Stimulated activated CD8-positive, alpha-beta memory T cell treated with anti-CD3 and anti-CD28 coated beads, Interleukin-12 subunit alpha, Interleukin-12 subunit beta, amount 100 ng/mL, for 1 hour (primary cell): ENCODE results near the gene LRCH1.
A peak's percentile ranks its signal among the peaks of the same experiment; 100 is the strongest.

Experiments used
- DNase-seq: peaks from one replicate; pipeline ENCODE4 v3.0.0-alpha.2; 2020; ENCODE audit warnings: low read depth

LRCH1 gene

GRCh38 chr13:46712524-46712923 is 159.6 kb downstream of the LRCH1 start:
- no peak for DNase-seq

DNA sequence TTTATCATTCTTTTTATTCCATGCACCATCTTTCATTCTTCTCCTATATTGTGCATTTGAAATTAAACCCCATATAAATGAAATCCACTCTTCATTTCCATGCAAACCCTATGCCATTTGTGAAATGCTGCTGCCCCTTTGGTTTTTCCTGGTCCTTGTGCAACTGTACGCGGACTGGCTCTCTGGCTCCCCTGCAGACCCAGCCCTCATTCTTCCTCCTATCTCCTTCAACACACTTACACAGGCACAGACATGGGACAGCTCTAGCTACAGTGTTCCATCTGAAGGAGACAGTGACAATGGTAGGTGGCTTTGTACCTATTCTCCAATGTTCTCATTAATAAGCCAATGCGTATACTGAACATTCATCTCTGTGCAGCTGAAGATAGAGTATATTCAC is 162.4 kb downstream of the LRCH1 start:
- no peak for DNase-seq

DNA sequence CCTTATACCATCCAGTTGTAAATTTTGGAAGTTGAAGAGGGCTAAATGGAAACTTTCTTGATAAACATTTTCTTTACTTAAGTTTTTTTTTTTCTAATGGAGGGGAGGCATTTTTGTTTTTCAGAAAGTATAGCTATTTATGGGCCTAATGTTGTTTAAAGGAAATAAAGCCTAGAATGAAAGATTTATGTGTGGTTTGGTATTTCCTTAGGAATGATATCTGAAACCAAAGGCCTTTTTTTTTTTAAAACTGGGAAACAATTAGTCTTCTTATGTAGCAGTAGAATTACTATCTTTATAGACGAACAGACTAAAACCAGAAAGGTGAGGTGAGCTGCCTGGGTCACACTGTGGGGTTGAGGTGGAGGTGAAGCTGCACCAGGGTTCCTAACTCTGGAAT is 163.9 kb downstream of the LRCH1 start:
- DNase-seq, result no peak

GRCh38 chr13:46717275-46717674 is 164.3 kb downstream of the LRCH1 start:
- DNase-seq, result no peak

- DNase-seq, result no peak
Measured at GRCh38 chr13:46717856-46718255, 164.9 kb downstream of the LRCH1 start.

GRCh38 chr13:46720189-46720588 is 167.2 kb downstream of the LRCH1 start:
- no peak for DNase-seq

- peak; percentile 14 for DNase-seq
Measured at GRCh38 chr13:46721054-46721453, 168.1 kb downstream of the LRCH1 start.

GRCh38 chr13:46726347-46726746 is 173.4 kb downstream of the LRCH1 start:
- no peak for DNase-seq

GRCh38 chr13:46728777-46729176 is 175.8 kb downstream of the LRCH1 start:
- no peak for DNase-seq

- DNase-seq, result no peak
Measured at GRCh38 chr13:46731535-46731934, 178.6 kb downstream of the LRCH1 start.

- no peak for DNase-seq
Measured at GRCh38 chr13:46735425-46735824, 182.5 kb downstream of the LRCH1 start.

DNA sequence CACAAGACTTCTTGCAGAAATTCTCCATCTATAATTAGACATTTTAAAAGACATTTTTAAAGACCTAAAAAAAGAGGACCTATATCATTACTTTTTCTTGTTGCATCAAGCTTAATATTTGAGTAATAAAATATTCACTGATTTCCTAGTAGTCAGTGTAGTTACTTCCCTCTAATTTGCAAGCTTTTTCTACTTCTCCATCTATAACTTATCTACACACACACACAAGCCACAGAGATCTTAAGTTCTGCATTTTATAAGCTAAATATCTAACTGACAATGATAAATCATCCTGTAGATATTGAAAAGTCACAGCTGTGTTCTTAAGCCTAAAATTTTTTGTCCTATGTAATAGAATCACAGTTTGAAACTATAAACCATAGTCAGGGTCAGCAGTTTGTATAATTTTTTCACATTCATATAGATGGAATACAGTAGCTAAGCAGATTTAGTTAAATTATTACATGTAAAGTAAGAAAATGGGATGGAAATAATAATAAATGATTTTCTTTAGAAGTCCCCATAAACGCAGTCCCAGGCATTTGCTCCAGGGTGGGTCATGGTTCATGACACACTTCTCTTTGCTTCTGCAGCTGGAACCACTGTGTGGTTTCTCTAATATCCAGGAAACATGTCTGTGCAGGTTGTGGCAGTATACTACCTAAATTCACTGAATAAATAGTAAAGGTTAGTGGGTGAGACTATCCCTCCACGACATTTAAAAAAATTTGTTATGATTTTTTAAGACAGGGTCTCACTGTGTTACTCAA is 183.8 kb downstream of the LRCH1 start:
- DNase-seq, result no peak

GRCh38 chr13:46738055-46738454 is 185.1 kb downstream of the LRCH1 start:
- no peak for DNase-seq

GRCh38 chr13:46738766-46739165 is 185.8 kb downstream of the LRCH1 start:
- DNase-seq, result no peak

DNA sequence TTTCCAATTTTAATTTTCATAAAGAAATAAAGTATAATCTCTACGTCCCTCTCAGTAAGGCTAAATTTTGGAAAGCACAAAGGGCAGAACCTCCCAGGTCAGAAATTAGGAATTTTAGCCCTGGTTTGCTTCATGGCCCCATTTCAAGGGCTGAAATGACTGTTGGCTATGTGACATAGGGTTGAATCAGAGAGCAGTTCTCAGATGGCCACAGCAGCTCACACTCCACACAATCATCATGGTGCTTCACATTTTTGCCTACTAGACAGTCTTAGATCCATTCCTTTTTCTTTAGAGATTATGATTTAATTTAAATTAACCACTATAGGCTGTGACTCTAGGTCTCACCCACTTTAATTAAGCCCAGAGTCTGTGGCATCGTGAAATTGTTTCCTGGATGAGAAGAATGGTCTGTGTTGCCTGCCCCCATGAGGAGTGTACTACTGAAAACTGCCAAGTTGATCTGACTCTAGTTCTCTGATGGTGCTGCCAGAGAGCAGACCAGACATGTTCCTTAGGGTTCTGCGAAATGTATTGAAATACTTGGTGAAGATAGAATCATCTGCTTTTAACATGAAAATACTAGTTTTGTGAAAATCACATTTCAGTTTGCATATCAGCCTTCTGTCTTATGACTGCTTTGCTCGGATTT is 186.6 kb downstream of the LRCH1 start:
- DNase-seq, result no peak

- DNase-seq, result no peak
Measured at GRCh38 chr13:46743191-46743590, 190.2 kb downstream of the LRCH1 start.

DNA sequence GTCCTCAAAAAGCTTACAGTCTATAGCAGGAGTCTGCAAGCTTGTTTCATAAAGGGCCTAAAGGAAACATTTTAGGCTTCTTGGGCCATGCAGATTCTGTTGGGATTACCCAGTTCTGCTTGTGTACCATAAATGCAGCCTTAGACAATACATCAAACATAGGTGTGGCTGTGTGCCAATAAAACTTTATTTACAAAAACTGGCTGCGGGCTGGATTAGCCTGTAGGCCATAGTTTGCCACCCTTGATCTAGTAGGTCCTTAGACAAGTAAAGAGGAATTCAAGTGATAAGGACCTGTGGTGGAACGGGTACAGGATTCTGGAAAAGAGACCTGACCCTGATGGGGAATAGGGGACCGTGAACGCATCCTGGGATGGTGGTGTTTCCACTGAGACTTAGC is 192.1 kb downstream of the LRCH1 start:
- no peak for DNase-seq

GRCh38 chr13:46745706-46746105 is 192.7 kb downstream of the LRCH1 start:
- DNase-seq, result no peak

GRCh38 chr13:46747031-46747820 is 194.3 kb downstream of the LRCH1 start:
- DNase-seq, result no peak

DNA sequence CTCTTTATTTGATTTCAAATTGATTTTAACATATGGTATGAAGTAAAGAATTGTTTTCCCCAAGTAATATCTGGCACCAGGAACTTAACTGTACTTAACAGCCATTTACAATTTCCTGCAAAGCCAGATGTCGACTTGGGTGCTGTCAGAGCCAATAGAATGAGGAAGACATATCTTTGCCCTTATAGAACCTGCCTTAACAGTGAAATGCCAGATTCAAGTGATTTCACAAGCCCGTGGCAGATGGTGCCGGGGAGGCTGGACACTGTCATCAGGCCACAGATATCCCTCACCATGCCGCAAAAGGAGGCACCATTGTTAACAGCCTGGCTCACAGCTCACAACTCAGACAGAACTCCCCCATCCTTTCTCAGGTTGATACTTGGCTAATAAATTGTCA is 195.3 kb downstream of the LRCH1 start:
- DNase-seq, result no peak

GRCh38 chr13:46749951-46750350 is 197.0 kb downstream of the LRCH1 start:
- no peak for DNase-seq

GRCh38 chr13:46751811-46752635 is 199.1 kb downstream of the LRCH1 start:
- peak; percentile 16 for DNase-seq
